HepG2 (cell line): Measurements from ENCODE around the gene ANKRD35.

Source experiments
- ADNP ChIP-seq: sonication (generic); formaldehyde crosslinking; IDR thresholded peaks from 2 replicates; pipeline ENCODE4 v1.4.0; 2020; ENCODE audit warnings: missing genetic modification reagents
- ESRRA ChIP-seq: sonication (generic); formaldehyde crosslinking; IDR thresholded peaks from 2 replicates; pipeline ENCODE4 v1.5.1; 2020; ENCODE audit warnings: mild to moderate bottlenecking, low read depth, missing genetic modification reagents
- SIN3A ChIP-seq: IDR thresholded peaks from 2 replicates; pipeline ENCODE4 v1.6.1; 2011; ENCODE audit warnings: low read depth, mild to moderate bottlenecking, control low read depth, low read length, borderline replicate concordance
- SP140L ChIP-seq: sonication (generic); formaldehyde crosslinking; IDR thresholded peaks from 2 replicates; pipeline ENCODE4 v1.4.0; 2020; ENCODE audit warnings: missing genetic modification reagents, borderline replicate concordance
- ZBTB44 ChIP-seq: sonication (generic); formaldehyde crosslinking; IDR thresholded peaks from 2 replicates; pipeline ENCODE4 v1.4.0; 2020; ENCODE audit warnings: missing genetic modification reagents
- ZNF260 ChIP-seq: sonication (generic); formaldehyde crosslinking; IDR thresholded peaks from 2 replicates; pipeline ENCODE4 v1.4.0; 2020; ENCODE audit warnings: missing genetic modification reagents, low read depth, mild to moderate bottlenecking, borderline replicate concordance
- TF ChIP-seq, protein P1 (sequence below): sonication (generic); formaldehyde crosslinking; IDR thresholded peaks from 2 replicates; pipeline ENCODE4; 2020; ENCODE audit warnings: missing genetic modification reagents, mild to moderate bottlenecking, borderline replicate concordance

GRCh38 chr1:145885738-145886287 lies at the start of gene ANKRD35:
- TF ChIP-seq SP140L (CRISPR knock-in tag): no peak
- TF ChIP-seq ZNF260 (CRISPR knock-in tag): no peak
- no peak for TF ChIP-seq ESRRA (CRISPR knock-in tag)
- peak; percentile 55; the same call in 1 of the 2 replicates for TF ChIP-seq SIN3A
- no peak for TF ChIP-seq ADNP (CRISPR knock-in tag)
- no peak for TF ChIP-seq ZBTB44 (CRISPR knock-in tag)
- TF ChIP-seq, protein P1, sequence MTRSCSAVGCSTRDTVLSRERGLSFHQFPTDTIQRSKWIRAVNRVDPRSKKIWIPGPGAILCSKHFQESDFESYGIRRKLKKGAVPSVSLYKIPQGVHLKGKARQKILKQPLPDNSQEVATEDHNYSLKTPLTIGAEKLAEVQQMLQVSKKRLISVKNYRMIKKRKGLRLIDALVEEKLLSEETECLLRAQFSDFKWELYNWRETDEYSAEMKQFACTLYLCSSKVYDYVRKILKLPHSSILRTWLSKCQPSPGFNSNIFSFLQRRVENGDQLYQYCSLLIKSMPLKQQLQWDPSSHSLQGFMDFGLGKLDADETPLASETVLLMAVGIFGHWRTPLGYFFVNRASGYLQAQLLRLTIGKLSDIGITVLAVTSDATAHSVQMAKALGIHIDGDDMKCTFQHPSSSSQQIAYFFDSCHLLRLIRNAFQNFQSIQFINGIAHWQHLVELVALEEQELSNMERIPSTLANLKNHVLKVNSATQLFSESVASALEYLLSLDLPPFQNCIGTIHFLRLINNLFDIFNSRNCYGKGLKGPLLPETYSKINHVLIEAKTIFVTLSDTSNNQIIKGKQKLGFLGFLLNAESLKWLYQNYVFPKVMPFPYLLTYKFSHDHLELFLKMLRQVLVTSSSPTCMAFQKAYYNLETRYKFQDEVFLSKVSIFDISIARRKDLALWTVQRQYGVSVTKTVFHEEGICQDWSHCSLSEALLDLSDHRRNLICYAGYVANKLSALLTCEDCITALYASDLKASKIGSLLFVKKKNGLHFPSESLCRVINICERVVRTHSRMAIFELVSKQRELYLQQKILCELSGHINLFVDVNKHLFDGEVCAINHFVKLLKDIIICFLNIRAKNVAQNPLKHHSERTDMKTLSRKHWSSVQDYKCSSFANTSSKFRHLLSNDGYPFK (CRISPR knock-in tag): no peak
